Skeletal muscle satellite cell (primary cell): Measurements from ENCODE around the gene ARHGAP45.

Experiments used
- H3K27me3 ChIP-seq: 2 replicates; pipeline ENCODE4 v1.7.0; 2013; ENCODE audit warnings: low read length; ENCODE audit not compliant: control insufficient read depth, insufficient read depth
- H3K36me3 ChIP-seq: 2 replicates; pipeline ENCODE4 v1.7.0; 2013; ENCODE audit warnings: mild to moderate bottlenecking, control low read depth, low read length; ENCODE audit not compliant: insufficient read depth
- H3K4me1 ChIP-seq: 2 replicates; pipeline ENCODE4 v1.7.0; 2013; ENCODE audit warnings: low read length; ENCODE audit not compliant: control insufficient read depth, insufficient read depth
- H3K4me2 ChIP-seq: 2 replicates; pipeline ENCODE4 v1.7.0; 2013; ENCODE audit warnings: mild to moderate bottlenecking, low read length
- H3K4me3 ChIP-seq: 2 replicates; pipeline ENCODE4 v1.7.0; 2013; ENCODE audit warnings: low read length
- H3K9ac ChIP-seq: 2 replicates; pipeline ENCODE4 v1.7.0; 2013; ENCODE audit warnings: mild to moderate bottlenecking, low read depth, low read length, moderate library complexity
- H3K9me3 ChIP-seq: replicated peaks from 2 replicates; pipeline ENCODE4 v1.7.0; 2013; ENCODE audit warnings: mild to moderate bottlenecking, control low read depth, low read length

The ARHGAP45 gene

GRCh38 chr19:1115646-1116420, 48.9 kb downstream of the ARHGAP45 start:
- H3K4me2 ChIP-seq: no peak overlapping the region
- no peak overlapping the region for H3K4me3 ChIP-seq
- H3K4me1 ChIP-seq: peaks cover 13% of the 10 kb centered on the region
- peaks cover 74% of the 10 kb centered on the region for H3K36me3 ChIP-seq
- H3K9me3 ChIP-seq: no peaks in the 10 kb centered on the region
- no peaks in the 10 kb centered on the region for H3K27me3 ChIP-seq
- no peak overlapping the region for H3K9ac ChIP-seq

- Histone ChIP-seq H3K4me2 (no peak overlapping the region), H3K4me1 (peaks cover 13% of the 10 kb centered on the region), H3K9ac (no peak overlapping the region), H3K4me3 (no peak overlapping the region), H3K27me3 (no peaks in the 10 kb centered on the region), H3K9me3 (no peaks in the 10 kb centered on the region), H3K36me3 (peaks cover 81% of the 10 kb centered on the region)
Measured at GRCh38 chr19:1116726-1117581, 50.0 kb downstream of the ARHGAP45 start.

DNA sequence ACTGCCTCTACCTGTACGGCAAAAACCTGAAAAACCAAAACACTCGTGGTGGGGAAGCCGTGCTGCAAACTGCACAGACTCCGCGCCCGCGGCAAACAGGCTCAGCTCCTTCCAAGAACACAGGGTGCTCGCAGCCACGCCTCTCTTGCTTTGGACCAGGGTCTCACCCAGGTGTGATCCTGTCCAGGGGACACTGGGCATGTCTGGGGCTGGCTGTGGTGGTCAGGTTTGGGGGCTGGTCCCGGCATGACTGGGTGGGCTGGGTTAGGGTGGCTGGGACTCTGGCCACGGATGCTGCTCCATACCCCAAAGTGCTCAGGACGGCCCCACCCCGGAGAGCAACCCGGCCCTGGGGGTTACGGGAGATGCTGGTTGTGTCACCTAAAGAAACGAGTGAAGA, 50.7 kb downstream of the ARHGAP45 start:
- no peak overlapping the region for H3K4me3 ChIP-seq
- H3K9me3 ChIP-seq: no peaks in the 10 kb centered on the region
- no peak overlapping the region for H3K4me2 ChIP-seq
- H3K36me3 ChIP-seq: peaks cover 79% of the 10 kb centered on the region
- H3K27me3 ChIP-seq: no peaks in the 10 kb centered on the region
- no peak overlapping the region for H3K9ac ChIP-seq
- peaks cover 13% of the 10 kb centered on the region for H3K4me1 ChIP-seq

- peaks cover 81% of the 10 kb centered on the region for H3K36me3 ChIP-seq
- H3K4me2 ChIP-seq: no peak overlapping the region
- H3K9ac ChIP-seq: no peak overlapping the region
- no peak overlapping the region for H3K4me3 ChIP-seq
- no peaks in the 10 kb centered on the region for H3K9me3 ChIP-seq
- no peaks in the 10 kb centered on the region for H3K27me3 ChIP-seq
- H3K4me1 ChIP-seq: peaks cover 3% of the 10 kb centered on the region
Measured at GRCh38 chr19:1118999-1119398, 52.0 kb downstream of the ARHGAP45 start.

DNA sequence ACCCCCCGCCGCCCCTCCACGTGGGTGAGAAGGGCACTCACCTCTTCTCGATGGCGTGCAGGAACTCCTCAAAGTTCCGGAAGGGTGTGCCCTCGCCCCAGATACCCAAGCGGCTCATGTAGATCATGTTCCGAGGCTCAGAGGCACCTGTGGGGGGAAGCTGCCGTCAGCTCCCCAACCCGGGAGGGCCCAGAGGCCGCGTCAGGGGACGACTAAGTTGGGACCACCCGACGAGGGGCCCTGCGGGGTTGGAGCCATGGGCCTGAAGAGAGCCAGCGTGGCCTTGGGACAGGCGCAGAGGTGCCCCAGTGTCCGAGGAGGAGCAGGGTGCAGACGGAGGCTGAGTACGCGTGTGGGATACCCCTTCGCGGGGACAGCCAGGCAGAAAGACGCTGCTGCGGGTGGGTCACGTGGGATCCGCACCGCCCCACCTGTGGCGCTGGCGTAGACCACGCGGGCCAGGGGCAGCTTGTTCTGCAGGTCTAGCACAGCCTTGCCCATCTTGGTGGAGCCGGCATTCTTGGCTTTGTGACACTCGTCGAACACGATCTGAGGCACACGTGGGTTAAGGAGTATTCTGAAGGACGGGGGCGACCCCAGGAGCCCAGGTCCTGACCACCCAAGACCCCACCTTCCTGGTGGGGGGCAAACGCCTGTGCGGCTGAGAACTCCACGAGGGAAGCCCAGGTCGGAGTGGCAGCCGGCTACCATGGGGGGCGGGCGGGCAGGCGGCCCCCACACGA, 52.7 kb downstream of the ARHGAP45 start:
- Histone ChIP-seq H3K27me3 (no peaks in the 10 kb centered on the region), H3K4me2 (no peak overlapping the region), H3K4me1 (no peaks in the 10 kb centered on the region), H3K9ac (no peak overlapping the region), H3K4me3 (no peak overlapping the region), H3K9me3 (no peaks in the 10 kb centered on the region), H3K36me3 (peaks cover 82% of the 10 kb centered on the region)

DNA sequence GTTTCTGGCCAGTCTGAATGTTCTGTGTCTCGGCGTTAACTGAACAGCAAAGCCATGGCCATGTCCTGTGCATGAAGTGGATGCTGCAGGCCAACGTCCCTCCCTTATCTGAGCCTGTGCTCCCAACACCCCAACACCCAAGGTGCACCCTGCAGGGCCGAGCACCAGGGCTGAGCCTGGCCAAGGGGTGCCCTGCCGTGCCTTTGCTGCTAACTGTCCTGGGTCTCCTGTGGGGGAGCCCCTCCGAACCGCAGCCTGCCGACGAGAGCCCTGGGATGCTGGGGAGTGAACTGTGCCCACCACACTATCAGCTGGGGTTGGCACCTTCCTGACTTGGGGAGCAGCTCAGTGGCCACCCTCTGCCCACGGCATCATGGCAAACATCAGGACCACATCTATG, 54.4 kb downstream of the ARHGAP45 start:
- Histone ChIP-seq H3K9me3 (no peaks in the 10 kb centered on the region), H3K27me3 (no peaks in the 10 kb centered on the region), H3K36me3 (peaks cover 87% of the 10 kb centered on the region), H3K9ac (no peak overlapping the region), H3K4me1 (peaks cover 10% of the 10 kb centered on the region), H3K4me2 (no peak overlapping the region), H3K4me3 (no peak overlapping the region)

DNA sequence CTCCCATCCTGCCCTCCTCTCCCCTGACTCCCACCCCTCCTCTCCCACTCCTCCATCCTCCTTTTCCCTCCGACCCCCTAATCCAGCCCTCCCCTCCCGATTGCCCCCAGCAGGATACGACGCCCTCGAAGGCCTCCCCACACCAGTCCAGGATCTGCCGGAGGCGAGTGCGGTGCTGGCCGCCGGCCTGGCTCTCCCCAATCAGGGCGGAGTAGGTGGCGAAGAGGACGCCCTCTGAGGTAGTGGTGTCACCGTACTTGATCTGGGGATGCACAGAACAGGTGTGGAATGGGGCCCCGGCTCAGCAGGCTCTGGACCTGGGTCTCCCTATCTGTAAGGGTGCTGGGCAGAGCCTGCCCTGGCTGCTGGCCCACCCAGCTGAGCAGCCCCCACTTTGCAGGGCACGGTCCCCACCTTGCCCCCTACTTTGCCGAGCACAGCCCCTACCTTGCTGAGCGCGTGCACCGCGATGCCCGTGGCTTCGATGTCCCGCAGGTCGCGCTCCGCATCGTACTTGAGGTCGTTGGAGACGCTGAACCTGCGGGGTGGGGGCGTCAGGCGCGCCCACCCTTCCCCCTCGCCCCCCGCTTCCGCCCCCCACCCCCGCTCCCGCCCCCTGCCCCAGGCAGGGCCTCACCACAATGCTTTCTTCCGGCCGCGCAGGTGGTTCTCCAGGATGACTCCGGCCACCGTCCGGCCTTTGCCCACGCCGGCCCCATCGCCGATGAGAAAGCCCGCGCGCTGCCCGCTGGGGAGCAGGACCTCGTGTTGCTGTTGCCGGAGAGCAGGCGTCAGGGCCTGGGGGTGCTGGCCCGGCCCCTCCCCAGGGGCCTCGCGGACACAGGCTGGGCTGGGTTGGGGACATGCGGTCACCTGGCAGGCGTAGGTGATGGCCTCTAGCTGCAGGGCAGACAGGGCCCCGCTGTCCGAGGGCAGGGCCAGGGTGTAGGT, 55.3 kb downstream of the ARHGAP45 start:
- Histone ChIP-seq H3K9me3 (no peaks in the 10 kb centered on the region), H3K9ac (no peak overlapping the region), H3K4me3 (no peak overlapping the region), H3K4me2 (no peak overlapping the region), H3K27me3 (no peaks in the 10 kb centered on the region), H3K36me3 (peaks cover 88% of the 10 kb centered on the region), H3K4me1 (peaks cover 19% of the 10 kb centered on the region)

- no peak overlapping the region for H3K9ac ChIP-seq
- H3K4me1 ChIP-seq: peaks cover 24% of the 10 kb centered on the region
- no peaks in the 10 kb centered on the region for H3K9me3 ChIP-seq
- peaks cover 88% of the 10 kb centered on the region for H3K36me3 ChIP-seq
- no peak overlapping the region for H3K4me2 ChIP-seq
- no peaks in the 10 kb centered on the region for H3K27me3 ChIP-seq
- H3K4me3 ChIP-seq: no peak overlapping the region
Measured at GRCh38 chr19:1122972-1123363, 56.0 kb downstream of the ARHGAP45 start.

DNA sequence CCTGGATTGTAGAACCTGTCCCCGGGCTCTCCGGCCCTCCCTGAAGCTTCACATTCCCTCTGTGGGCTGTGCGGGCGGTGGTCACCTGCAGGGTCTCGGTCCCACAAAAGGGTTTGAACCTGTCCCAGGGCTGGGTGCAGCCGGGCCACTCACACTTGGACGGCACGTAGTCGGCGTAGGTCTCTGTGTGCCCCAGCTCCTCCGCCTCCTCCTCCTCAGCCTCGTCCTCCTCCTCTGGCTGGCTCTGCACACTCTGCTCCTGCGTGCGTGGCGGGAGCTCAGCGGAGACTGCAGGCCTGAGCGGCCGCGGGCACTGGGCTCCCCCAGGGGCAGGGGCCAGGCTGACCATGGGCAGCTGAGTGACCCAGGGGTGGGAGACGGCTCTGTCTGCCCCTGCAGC, 56.4 kb downstream of the ARHGAP45 start:
- peaks cover 86% of the 10 kb centered on the region for H3K36me3 ChIP-seq
- H3K9ac ChIP-seq: no peak overlapping the region
- no peaks in the 10 kb centered on the region for H3K9me3 ChIP-seq
- H3K27me3 ChIP-seq: no peaks in the 10 kb centered on the region
- peaks cover 25% of the 10 kb centered on the region for H3K4me1 ChIP-seq
- no peak overlapping the region for H3K4me3 ChIP-seq
- H3K4me2 ChIP-seq: no peak overlapping the region

DNA sequence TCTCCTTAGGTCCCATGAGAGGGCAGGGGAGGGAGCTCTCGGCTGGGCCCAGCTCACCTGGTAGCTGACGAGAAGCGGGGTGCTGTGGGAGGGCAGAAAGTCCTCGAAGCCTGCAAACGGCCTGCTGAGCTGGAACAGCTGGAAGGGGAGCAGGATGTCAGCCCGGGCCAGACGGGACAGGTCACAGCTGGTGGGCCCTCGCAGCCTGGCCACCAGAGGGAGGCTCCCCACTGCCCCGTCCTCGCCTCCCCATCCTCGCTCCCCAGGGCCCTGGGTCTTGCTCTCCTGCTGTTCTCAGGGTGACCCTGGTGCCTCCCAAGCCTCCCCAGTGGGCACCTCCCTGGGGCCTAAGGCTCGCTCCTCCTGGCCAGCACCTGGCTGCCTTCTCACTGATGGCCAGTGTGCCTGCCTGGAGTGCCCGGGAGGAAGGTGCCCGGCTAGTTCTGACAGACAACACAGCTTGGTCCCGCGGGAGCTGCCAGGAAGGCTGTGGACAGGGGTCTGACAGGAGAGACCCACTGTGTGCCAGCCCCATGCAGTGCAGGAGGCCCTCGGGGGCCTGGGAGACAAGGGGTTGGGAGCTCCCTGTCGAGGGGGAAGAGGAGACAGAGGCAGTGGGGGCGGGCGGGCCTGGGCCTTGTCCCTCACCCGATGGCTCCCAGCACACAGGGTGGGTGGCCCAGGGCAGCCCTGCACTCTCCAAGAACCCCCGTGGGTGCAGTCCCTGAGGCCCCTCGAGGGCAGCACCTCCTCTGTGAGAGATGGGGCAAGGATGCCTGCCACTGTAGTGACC, 57.1 kb downstream of the ARHGAP45 start:
- peaks cover 25% of the 10 kb centered on the region for H3K4me1 ChIP-seq
- no peaks in the 10 kb centered on the region for H3K27me3 ChIP-seq
- no peak overlapping the region for H3K9ac ChIP-seq
- H3K4me3 ChIP-seq: no peak overlapping the region
- H3K4me2 ChIP-seq: no peak overlapping the region
- no peaks in the 10 kb centered on the region for H3K9me3 ChIP-seq
- H3K36me3 ChIP-seq: peaks cover 79% of the 10 kb centered on the region
